Activated CD8-positive, alpha-beta memory T cell treated with anti-CD3 and anti-CD28 coated beads for 1 hour (primary cell): ENCODE data around the gene TSR1.
"Not testable (repeated sequence)": the region's sequence is repeated elsewhere in the genome, so short reads cannot be mapped to it uniquely, and the experiment has no call there.

Experiments used
- DNase-seq, 2 donors: peaks; one replicate each; pipeline ENCODE4 v3.0.0-alpha.2; 2020; ENCODE audit warnings: low read depth in 1 of 2; ENCODE audit errors: extremely low read depth in 1 of 2

TSR1 gene

DNA sequence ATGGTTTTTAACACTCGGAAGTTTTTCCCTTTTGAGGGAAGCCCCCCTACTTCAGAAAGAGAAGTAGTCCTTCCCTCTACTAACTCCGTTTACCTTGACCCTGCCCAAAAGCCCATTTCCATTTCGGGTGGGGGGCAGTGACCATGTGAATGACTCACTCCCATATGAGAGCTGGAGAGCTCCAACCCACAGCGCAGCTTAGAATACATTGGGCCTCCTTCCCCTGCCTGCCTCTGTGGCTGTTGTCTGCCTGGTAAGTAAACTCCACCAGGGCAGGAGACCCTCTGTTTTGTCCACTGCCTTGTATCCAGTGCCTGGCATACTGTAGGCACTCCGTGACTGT lies 2.0 kb upstream of the TSR1 start:
- no peak for DNase-seq

DNA sequence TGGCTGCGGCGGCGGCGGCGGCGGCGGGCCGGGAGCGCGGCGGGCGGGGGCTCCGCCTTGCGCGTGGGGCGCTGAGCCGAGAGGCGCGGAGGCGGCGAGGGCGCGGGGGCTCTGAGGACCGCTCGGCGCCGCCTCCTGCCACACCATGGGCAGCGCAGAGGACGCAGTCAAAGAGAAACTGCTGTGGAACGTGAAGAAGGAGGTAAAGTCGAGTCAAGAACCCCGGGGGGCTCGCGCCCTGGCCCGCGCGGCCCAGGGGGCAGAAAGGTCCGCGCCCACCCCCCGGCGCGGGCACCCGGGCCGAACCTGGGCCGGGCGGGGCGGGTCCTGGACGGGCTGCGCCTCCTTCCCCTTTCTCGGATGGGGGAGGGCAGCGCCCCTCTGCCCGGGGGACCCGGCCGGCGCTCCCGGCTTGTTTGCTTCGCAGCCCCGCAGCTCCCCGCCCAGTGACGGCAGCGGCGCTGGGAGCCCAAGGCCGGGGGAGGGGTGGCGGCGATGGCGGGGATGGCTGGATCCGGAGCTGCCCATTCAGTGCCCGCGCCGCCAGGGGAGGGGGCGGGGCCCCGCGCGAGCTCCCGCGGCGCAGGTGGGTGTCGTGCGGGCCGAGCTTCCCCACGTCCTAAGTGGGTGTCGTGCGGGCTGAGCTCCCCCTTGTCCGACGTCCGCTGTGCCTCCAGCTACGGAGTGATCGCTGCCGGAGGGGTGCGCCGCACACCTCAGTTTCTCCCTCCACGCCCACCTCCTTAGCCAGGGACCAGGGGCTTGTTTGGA lies 1.5 kb upstream of the TSR1 start:
- peak in 1 of 2 donors; percentile 23 for DNase-seq

- DNase-seq, result peak; percentile 34 to 58
Measured at GRCh38 chr17:2336852-2337543, 741 bp upstream of the TSR1 start, which contains the start of gene SGSM2. Gene SGSM2 (plus strand): TSS chr17:2337501. CDS start chr17:2337689, 188 bp downstream.

DNA sequence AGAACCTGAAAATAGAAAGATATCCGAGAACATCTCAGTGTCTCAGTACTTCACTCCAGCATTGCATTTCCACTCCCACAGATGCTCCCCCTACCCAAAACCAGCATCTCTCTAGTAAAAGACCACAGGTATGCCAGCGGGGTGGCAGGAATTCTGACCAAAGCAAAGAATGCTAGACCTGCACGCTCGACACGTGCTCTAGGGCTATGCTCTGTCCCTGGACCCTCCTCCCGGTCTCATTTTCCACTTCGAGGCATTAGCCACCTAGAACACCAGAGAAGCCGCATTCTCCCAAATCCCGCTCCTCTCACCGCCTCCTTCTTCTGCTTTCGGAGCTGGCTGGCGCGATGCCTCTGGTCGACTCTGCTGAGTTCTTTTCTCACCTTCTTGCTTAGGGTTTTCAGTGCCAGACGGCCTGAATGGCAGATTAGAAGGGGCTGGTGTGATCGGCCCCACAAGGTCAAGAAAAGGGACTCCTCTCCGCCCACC lies 487 bp downstream of the TSR1 start:
- DNase-seq, result no peak

DNA sequence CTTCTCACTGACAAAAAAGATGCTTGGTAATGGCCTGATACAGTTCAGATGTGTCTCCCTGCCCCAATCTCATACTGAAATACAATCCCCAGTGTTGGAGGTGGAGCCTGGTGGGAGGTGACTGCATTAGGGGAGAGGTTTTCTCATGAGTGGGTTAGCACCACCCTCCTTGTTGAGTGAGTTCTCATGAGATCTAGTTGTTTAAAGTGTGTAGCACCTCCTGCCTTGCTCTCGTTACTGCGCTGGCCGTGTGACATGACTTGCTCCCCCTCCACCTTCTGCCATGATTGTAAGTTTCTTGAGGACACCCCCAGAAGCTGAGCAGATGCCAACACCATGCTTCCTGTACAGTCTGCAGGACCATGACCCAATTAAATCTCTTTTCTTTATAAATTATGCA lies 5.0 kb downstream of the TSR1 start:
- DNase-seq, result no peak

DNA sequence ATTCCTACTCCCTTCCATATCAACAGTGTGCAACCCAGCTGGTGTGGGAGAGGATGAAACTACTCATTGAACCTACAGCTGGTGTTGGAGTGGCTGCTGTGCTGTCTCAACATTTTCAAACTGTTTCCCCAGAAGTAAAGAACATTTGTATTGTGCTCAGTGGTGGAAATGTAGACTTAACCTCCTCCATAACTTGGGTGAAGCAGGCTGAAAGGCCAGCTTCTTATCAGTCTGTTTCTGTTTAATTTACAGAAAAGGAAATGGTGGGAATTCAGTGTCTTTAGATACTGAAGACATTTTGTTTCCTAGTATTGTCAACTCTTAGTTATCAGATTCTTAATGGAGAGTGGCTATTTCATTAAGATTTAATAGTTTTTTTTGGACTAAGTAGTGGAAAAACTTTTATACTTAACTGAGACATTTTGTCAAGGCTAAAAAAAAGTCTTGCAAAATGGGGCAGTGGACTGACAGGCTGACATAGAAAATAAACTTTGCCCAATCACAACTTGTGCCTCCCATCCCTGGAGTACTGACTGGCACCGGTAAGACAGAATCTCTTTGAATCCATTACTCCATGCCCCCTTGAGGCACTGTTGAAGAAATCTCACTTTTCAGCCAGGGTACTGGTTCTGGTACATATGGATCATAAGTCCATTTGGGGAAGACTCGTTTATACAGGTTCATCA lies 12.5 kb downstream of the TSR1 start:
- no peak for DNase-seq

- no peak for DNase-seq
Measured at GRCh38 chr17:2321399-2321798, 14.9 kb downstream of the TSR1 start.

- DNase-seq, result no peak
Measured at GRCh38 chr17:2319051-2319450, 17.2 kb downstream of the TSR1 start.

DNA sequence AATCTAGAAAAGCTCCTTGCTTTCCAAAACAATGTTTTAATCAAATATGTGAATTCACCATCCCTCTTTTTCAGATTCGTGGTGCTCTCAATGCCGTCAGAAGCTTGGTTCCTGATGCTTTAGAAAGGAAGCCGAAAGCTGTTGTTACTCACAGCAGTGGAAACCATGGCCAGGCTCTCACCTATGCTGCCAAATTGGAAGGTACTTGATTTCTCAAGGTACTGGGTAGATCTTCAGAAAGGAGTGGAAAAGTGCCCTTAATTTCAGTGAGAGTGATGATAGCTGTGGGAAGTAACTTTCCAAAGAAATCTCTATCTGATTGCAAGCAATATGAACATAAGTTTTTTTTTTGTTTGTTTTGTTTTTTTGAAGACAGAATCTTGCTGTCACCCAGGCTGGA lies 18.5 kb downstream of the TSR1 start:
- DNase-seq, result no peak

DNA sequence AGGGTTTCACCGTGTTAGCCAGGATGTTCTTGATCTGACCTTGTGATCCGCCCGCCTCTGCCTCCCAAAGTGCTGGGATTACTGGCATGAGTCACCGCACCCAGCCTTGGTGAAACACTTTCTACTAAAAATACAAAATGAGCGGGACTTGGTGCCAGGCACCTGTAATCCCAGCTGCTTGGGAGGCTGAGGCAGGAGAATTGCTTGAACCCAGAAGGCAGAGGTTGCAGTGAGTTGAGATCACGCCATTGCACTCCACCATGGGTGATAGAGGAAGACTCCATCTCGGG lies 19.4 kb downstream of the TSR1 start:
- DNase-seq, result not testable (repeated sequence)

DNA sequence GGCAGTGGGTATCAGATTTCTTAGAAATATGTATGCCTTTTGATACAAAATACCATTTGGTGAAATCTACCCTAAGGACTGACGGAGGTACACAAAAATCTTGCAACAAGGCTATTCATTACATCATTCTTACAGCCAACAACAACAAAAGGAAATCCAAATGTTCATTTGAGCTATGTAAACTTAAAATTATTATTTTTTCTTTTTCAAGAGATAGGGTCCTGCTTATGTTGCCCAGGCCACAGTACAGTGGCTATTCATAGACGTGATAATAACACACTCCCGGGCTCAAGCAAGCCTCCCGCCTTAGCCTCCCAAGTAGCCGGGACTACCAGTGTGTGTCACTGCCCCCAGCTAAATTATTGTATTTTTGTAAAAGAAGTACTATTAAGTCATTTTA lies 23.5 kb downstream of the TSR1 start:
- DNase-seq, result no peak

- DNase-seq, result no peak
Measured at GRCh38 chr17:2309338-2310154, 26.7 kb downstream of the TSR1 start.

DNA sequence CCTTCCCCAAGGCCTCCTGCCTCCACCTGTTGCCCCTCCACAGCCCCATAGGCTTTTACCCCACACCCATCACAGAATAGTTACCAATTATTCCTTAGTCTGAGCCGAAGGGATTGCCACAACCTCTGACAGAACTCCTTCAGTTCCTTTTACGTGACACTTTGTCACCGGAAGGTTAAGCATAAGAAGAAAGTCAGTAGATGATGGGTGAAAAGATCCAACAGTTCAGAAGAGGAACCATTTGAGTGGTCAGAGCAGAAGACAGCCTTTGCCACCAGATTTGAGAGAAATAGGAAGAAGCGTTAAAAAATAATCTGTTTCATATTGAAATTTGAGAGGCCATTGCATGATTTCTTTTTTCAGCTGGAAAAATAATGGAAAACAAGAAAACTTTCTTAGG lies 31.3 kb downstream of the TSR1 start:
- DNase-seq, result no peak

GRCh38 chr17:2303204-2304188 lies 32.8 kb downstream of the TSR1 start, which contains the start of the genes SMG6 and SRR:
Gene SMG6 (minus strand): TSS chr17:2303785. CDS start chr17:2303720, 65 bp downstream.
Gene SRR (plus strand): TSS chr17:2303950. CDS start chr17:2315561, 11,611 bp downstream.
- DNase-seq, result peak; percentile 84 to 93

DNA sequence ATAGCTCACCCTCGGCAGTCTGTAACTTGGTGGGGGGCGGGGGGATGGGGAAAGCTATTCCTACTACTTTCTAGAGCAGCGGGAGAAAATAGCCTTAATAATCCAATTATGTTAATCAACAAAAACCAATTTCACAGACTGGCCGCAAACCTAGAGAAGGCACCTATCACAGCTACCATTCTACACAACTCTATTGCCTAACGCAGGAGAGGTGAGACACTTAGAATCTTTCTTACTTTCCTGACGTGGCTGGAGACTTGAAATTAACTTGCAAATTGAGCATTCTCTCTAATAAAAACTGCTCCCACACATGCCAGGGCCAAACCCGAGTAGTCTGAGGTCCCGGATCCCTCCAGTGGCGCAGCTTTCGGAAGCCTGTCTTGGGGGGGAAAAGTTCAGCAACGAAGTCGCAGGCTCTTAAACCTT lies 33.5 kb downstream of the TSR1 start:
- DNase-seq, result no peak

DNA sequence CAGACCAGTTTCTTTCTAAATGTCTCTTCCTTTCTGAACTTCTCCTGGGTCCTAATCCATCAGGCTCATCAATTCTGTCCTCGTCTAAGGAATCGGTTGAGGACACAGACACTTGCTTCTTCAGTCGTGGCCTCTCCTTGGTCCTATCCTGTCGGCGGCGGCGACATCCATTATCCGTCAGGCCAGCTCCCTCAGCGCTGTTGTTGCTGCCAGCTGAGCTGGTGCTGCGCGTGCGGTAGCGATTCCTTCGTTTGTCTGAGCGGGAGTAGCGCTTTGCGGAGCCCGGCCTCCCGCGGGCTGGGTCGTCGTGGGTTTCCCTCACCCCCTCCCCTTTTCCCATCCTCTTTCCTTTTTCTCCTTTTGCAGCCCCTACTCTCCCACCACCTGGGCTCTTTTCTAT lies 36.5 kb downstream of the TSR1 start:
- DNase-seq, result no peak

DNA sequence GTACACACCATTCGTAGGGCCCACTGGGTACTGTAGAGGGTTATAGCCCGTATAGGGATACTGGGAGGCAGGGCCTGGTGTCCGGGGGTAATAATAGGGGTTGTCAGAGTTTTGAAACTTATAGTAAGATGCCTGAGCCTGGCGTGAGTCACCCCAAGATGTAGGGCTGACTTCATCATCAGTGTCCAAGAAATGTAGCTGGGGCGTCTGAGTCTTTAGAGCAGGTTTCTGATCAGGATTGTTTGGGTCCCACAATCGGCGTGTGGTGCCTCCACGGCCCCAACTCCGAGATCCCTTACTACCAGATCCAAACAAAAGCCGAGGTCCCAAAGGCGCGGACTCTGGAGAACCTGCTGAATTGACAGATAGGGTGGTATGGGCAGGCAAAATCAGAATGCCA lies 37.1 kb downstream of the TSR1 start:
- DNase-seq, result no peak

GRCh38 chr17:2297023-2297422 lies 39.2 kb downstream of the TSR1 start:
- no peak for DNase-seq

- DNase-seq, result no peak
Measured at GRCh38 chr17:2295575-2295974, 40.7 kb downstream of the TSR1 start.

DNA sequence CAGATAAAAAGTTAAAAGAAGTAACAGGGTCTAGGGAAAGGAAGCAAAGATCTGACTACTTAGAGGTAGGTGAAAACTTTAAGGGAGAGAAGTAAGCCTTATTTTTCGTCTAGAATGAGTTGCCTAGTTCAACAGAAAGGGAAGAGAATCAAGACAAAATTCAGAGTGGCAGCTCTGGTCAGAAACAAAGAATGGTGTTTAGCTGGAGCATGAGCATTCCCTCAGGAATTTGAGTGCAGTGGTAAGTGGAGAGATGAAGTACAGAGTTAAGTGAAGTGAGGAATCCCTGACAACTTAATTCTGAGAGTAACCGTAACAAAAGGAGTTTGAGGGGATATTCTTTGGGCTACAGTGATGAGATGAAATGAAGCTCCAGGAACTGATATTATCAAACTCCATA lies 44.2 kb downstream of the TSR1 start:
- no peak for DNase-seq
